OCI-LY3 (cell line): ENCODE results near the gene NDUFS8.

Experiments used
- CTCF ChIP-seq: fragments of 200-600, 300-600 bp; sonication (generic); IDR thresholded peaks from 2 replicates; pipeline ENCODE4 v1.5.1; 2014; ENCODE audit warnings: antibody characterized with exemption, low read length, low read depth
- EZH2phosphoT487 ChIP-seq: fragments of 200-600 bp; shearing (Covaris generic); IDR thresholded peaks from 2 replicates; pipeline ENCODE4 v1.6.1; 2018; ENCODE audit warnings: antibody characterized with exemption, mixed run types, low read depth

GRCh38 chr11:68065841-68066240 lies 35.4 kb downstream of the NDUFS8 start:
- TF ChIP-seq CTCF: no peak
- TF ChIP-seq EZH2phosphoT487: no peak
